HG02840 (cell line): ENCODE data around the gene FBLL1.
"Not testable (repeated sequence)": the region's sequence is repeated elsewhere in the genome, so short reads cannot be mapped to it uniquely, and the experiment has no call there.

ENCODE experiments used
- ATAC-seq: cut with Tn5 transposase; IDR thresholded peaks from one replicate; pipeline ENCODE4 v1.9.1; 2021; ENCODE audit warnings: mild to moderate bottlenecking, moderate library complexity, moderate number of reproducible peaks; ENCODE audit not compliant: unreplicated experiment, low FRiP score

The FBLL1 gene

DNA sequence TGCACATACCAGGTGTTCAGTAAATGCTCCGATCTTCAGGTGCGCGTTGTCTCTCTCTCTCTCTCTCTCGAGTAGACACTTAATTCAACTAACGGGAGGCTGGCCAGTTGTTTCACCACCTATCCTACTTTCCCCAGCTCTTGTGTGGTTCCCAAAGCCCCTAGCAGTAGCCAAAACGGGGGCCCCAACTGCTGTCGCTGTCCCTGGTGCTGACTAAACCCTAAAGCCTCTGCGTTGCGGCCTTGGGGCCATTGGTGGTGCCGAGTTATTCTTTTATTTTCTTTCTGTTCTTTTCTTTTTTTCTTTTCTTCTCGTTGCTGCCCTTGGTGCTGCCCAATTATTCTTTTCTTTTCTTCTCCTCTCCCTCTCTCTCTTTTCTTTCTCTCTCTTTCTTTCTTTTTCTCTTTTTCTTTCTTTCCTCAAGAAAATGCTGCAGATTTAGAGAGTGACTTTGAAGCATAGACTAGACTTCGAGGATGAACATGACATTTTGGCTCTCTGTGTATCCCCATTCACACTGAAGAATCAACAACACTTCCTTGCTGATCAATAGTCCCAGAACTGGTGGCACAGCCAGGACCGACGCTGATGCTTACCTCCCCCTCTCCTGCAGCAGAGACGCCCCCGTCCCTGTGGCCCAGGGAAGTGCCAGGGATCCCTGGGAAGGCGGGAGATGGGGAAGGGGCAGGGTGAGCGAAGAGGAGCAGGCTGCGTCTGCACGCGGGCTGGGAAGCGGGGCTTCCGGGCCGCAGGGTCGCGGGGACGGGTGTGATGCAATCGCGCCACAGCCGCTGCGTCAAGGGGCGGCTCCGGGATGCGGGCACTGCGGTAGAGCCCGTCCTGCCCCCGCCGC is at the start of gene FBLL1:
Gene FBLL1, plus strand, starts transcription at position 785 of the 853 bp plus-strand sequence. CDS start 200 bp downstream, outside the sequence.
- no peak for ATAC-seq

DNA sequence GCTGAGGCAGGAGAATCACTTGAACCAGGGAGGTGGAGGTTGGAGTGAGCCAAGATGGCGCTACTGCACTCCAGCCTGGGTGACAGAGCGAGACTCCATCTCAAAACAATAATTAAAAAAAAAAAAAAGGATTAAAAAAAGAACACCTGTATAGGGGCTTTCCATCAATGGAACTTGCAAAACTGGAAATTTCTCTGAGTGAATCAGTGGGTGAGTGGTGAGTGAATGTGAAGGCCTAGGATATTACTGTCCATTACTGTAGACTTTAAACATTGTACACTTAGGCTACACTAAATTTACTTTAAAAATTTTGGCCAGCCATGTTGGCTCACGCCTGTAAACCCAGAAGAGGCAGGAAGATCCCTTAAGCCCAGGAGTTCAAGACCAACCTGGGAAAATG is 48.5 kb upstream of the FBLL1 start:
- ATAC-seq: no peak

DNA sequence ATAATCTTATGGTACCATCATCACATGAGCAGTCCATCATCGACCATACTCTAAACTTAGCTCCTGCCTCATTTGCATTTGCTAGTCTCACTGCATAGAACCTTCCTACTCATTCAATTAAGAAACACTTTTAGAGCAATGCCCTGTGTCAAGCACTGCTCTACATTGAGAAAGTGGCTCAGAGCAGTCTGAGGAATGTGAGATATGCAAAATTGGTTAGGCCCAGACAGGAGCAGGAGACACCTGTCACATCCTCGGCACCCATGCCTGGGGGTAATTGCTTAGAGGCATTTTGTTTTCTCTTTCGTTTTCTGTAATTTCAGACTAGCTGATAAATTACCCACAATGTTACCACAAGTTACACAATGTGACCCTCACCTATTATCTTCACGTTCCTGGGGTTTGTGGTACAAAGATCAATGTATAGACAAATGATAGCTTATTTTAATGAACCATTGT is 47.7 kb upstream of the FBLL1 start:
- peak; percentile 93 for ATAC-seq

DNA sequence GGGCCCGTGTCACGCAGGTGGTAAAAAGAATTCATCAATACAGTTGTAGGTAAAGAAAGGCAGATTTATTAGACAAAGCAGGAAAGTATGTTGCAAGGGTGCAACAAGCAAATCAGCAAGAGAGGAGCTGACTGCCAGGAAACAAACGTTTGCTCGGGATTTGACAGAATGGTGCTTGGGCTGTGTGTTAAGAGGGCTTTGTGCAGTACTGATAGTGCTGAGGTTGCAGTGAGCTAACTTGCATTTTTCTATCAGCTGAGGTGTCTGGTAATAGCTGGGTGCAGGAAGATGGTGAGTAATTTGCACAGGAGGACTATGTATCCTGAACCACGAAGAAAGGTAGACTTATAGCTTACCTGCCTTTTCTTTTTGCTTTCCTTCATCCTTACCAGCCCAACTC is 46.7 kb upstream of the FBLL1 start:
- ATAC-seq: no peak

DNA sequence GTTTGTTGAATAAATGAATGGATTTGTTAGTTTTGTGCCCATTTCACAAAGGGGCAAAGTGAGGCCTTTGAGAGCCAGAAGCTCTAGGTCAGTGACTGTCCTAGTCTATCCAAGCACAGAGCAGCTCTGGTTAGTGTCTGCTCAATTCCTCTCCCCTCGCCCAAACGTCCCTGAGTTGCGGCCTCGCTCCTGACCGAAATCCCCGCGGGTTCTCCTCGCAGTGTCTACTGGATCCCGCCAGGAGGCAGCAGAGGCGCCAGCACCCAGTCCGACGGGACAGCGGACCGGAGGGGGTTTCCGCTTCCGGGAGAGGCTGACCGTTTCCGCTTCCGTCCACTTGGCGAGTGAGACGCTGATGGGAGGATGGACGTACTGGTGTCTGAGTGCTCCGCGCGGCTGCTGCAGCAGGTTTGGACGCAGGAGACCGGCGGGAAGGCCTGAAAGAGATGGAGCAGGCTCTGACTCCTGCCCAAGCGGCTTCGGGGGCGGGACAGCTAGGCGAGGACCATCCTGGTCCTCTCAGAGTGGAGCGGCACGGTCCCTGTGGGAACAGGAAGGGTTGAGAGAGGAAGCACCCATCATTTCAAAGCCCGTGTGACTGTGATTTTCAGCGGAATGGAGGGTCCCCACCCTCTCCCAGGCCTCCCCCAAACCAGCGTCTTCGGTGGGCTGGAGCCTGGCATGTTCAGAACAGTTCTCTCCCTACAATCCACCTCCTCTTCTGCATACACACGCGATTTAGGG is 42.8 kb upstream of the FBLL1 start, which contains the start of gene RARS1:
Gene RARS1, plus strand, starts transcription at position 336 of the 744 bp plus-strand sequence. Its CDS starts 28 bp downstream, at position 364.
- ATAC-seq: peak; percentile 85

DNA sequence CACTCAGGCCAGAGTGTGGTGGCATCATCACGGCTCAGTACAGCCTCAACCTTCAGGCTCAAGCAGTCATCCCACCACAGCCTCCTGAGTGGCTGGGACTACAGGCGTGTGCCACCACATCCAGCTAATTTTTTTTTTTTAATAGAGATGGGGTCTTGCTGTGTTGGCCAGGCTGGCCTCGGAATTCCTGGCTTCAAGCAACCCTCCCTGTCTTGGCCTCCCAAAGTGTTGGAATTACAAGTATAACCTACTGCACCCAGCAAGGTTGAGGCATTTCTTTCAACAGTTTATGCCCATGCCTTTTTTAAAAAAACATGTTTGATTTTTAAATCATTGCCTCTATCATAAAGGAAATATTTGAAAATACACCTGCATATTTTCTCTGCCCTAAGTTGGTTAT is 40.0 kb upstream of the FBLL1 start:
- no peak for ATAC-seq

DNA sequence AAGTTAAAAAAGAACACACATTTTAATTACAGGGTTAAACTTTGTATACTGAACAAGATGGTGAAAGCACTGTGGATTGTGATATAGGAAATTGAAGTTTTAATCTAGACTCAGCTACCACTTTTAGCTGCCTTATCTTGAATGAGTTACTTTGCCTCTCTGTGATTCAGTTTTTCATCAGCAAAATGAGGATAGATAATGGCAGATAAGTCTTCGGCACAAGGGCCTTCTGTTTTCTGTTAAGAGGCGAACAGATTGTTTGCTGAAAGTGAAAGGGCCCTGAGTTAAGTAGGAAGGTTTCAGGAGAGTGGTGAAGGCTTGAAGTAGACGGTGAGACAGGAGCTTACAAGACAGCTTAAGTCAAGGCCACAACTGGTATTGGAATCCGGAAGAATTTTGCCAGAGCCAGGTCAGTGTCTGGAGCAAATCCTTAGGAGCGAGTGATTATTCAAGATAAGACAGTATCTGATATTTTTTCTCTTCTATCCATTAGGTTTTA is 35.0 kb upstream of the FBLL1 start:
- no peak for ATAC-seq

DNA sequence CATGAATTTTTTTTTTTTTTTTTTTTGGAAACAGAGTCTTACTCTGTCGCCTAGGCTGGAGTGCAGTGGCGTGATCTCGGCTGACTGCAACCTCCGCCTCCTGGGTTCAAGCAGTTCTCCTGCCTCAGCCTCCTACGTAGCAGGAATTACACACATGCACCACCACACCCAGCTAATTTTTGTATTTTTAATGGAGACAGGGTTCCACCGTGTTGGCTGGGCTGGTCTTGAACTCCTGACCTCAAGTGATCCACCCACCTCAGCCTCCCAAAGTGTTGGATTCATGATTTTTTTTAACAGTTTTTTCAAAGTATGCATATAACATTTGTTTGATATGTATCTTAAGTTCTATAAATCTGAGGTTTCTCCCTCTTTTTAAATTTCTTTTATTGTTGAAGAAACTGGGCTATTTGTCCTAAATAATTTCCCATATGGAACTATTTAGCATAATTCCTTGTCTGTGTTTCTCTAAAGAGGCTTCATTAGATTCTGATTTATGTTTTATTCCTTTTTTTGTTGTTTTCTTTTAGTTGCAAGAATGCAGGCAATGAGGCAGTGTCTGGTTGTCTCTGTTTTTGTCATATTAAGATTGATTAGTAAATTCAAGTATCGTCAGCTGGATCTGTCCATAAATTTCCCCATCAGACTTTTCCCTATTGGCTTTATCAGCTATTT is 26.4 kb upstream of the FBLL1 start:
- no peak for ATAC-seq

DNA sequence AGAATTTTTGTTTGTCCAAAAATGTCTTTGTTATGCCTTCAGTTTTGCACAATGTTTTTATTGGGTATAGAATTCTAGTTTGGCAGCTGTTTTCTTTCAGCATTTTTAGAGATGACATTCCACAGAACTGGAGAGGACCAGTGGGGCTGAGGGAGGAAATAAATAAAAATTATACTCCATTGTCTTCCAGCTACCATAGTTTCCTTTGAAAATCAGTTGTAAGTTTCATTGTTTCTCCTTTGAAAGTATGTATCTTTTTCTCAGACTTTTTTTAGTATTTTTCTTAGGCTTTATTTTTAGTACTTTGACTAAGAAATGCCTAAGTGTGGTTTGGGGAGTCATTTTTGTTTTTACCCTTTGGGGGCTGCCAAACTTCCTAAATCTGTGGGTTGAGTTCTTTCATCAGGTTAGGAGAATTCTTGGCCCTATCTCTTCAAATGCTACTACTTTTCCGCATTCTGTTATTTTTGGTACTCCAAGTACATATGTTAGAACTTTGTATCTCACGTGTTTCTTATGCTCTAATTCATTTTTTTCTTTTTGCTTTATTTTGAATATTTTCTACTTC is 15.2 kb upstream of the FBLL1 start:
- ATAC-seq: no peak

DNA sequence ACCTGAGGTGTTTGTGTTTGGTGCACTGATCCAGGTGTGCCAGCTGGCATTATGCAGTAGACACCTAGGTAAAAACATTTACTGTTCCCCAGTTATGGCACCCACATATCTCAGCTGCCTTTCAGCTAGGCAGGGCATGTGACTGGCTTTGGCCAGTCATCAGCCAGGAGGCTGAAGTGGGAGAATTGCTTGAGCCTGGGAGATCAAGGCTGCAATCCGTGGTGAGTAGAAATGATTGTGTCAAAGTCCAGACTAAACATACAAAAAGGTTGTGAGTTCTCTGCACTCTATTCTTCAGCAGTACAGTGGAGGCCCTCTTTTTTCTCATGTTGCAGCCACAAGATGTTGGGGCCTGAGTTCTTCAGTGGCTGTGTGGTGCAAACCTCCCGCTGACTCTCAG is 3.2 kb upstream of the FBLL1 start:
- ATAC-seq: no peak

DNA sequence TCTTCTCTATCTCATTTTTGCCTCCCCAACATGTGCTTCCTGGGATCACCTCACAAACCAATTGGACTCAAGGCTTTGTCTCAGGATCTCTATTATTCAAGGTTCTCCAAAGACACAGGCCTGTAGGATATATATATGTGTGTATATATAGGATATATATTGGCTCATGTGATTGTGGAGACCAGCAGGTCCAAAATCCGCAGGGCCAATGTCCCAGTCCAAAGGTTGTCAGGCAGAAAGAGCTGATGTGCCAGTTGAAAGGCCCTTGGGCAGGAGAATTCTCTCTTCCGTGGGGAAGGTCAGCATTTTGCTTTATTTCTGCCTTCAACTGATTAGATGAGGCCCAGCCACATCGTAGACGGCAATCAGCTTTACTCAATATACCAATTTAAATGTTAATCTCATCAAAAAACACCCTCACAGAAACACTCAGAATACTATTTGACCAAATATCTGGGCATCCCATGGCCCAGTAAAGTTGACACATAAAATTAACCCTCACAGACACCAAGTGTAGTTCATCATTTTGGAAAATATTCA is 1.3 kb upstream of the FBLL1 start:
- no peak for ATAC-seq

DNA sequence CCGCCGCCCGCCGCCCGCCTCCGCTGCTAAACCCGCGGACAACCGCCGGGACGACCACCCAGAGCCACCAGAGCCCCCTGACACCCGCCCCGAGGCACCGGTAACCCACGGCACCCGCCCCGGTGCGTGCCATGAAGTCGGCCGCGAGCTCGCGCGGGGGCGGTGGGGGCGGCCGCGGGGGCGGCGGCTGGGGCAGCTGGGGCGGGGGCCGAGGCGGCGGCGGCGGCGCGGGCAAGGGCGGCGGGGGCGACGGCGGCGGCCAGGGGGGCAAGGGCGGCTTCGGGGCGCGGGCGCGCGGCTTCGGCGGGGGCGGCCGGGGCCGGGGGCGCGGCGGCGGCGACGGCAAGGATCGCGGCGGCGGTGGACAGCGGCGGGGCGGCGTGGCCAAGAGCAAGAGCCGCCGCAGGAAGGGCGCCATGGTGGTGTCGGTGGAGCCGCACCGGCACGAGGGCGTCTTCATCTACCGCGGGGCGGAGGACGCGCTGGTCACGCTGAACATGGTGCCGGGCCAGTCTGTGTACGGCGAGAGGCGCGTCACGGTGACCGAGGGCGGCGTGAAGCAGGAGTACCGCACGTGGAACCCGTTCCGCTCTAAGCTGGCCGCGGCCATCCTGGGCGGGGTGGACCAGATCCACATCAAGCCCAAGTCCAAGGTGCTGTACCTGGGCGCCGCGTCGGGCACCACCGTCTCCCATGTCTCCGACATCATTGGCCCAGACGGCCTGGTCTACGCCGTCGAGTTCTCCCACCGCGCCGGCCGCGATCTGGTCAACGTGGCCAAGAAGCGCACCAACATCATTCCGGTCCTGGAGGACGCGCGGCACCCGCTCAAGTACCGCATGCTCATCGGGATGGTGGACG is 499 bp downstream of the FBLL1 start:
- no peak for ATAC-seq

DNA sequence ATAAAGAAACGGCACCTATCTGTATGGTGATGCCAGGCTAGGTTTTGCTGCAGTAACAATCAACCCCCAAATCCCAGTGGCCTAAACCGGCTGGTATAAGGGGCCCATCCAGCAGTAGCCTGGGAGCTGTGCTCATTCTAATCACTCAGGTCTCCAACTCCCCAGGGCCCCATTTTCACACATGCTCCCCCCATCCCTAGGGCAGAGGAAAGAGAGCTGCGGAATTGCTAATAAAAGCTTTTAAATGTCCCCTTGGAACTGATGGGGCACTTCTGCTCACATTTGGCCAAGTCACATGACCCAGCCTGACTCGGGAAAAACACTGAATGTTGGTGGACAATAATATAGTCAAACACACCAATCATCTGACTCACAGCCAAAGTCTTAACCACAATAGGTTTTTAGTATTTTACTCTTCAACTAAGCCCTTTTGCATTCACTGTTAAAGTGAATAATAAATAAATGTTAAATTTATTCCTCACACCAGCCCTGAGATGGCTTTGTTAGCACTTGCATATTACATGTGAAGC is 1.6 kb downstream of the FBLL1 start:
- no peak for ATAC-seq

DNA sequence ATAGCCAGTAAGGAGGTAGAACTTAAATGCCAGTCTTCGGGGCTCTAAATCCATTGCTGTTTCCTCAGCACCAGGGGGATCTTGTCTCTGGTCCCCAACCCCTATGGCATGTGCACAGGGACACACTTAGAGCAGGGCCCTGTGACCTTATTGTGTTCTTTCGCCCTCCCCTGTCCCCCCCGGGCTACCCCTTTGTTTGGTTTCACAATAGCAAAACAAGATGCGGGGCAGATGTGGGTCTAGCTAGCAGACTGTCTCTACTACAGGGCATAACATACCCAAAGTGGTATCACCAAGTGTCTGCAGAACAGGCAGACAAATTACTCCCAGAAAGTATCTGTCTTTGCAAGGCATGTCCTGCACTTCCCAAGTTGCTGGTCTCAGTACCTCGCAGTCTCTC is 2.1 kb downstream of the FBLL1 start:
- no peak for ATAC-seq

DNA sequence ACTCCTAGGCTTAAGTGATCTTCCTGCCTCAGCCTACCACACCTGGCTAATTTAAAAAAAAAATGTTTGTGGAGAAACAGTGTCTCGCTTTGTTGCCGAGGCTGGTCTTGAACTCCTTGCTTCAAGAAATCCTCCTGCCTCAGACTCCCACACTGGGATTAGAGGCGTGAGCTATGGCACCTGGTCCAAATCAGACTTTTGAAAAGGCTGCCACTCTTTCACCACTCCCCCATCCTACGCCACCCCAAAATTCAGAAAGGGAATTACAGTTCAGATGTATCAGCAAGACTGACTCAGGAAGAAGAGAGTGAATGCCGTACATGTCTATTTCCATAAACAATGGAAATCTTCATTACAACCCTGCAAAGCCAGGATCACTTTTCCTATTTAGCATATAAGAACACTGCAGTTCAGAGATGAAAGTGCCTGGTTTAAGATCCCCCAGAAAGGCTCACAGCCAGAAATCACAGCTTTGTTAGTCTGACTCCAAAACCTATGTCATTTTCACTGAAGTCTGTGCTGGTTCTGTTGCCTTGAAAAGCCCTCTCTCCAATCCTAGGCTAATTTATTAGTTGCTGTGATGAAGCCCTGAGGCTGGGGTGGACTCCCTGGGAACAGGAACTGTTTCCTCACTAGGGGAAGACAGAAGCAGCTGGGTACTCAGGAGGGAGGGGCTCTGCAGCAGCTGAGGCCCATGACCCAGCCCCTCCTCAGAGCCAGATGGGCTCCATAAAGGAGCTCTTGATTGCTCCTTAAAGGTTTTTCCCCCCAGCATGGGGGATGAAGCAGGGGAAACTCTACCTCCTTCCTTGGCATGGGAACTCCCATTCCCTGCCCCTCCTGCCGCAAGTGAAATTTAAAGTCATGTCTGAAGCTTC is 3.1 kb downstream of the FBLL1 start:
- ATAC-seq: no peak

DNA sequence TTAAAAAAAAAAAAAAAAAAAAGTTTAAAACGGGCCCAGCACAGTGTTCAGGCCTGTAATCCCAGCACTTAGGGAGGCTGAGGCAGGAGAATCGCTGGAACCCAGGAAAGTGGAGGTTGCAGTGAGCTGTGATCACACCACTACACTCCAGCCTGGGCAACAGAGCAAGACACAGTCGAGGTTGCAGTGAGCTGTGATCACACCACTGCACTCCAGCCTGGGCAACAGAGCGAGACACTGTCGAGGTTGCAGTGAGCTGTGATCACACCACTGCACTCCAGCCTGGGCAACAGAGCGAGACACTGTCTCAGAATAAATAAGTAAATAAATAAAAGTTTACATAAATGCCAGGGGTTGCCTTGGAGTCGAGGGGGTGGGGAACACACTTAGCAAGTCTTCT is 5.2 kb downstream of the FBLL1 start:
- not testable (repeated sequence) for ATAC-seq

DNA sequence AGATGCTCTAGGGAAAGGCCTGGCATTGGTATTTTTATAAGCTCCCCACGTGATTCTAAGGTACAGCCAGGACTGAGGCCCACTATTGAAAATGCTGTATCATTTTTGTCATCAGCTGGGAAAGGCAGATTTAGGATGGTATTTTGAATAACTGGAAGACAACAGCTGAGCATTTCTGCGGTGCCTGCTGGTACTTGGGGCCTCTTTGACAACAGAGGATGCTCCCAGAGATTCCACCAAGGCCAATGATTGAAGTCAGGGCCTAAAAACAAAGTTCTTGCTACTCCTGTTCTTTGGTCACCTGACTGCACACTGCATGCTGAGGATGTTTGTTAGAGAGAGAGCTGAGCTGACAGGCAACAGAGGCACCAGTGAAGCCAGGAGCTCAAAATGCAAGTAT is 8.1 kb downstream of the FBLL1 start:
- no peak for ATAC-seq

DNA sequence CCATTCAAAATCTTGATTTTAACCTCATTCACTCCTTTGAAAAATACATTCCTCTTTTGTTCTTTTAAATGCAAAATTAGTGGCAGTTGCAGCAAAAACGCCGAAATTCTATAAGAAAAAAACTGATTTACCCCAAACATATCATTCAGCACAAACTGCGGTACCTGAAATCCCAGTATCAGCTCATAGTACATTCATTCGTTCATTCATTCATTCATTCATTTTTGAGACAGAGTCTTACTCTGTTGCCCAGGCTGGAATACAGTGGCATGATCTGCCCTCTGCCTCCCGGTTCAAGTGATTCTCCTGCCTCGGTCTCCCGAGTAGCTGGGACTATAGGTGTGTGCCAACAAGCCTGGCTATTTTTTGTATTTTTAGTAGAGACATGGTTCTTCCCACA is 20.4 kb downstream of the FBLL1 start:
- no peak for ATAC-seq
